DOHH2 (cell line): Measurements from ENCODE around the gene DMPK.

Source experiments
- EZH2phosphoT487 ChIP-seq: fragments of 200-600 bp; sonication (generic); IDR thresholded peaks from 2 replicates; pipeline ENCODE4 v1.6.1; 2017; ENCODE audit warnings: borderline replicate concordance, mild to moderate bottlenecking, antibody characterized with exemption, low read length, moderate library complexity, mixed read lengths
- TF ChIP-seq, protein P1 (sequence below): fragments of 200-600 bp; sonication (generic); IDR thresholded peaks from one replicate; pipeline ENCODE4 v1.5.1; 2014; ENCODE audit warnings: antibody characterized with exemption, mild to moderate bottlenecking, low read depth, low read length; ENCODE audit not compliant: poor library complexity, severe bottlenecking

GRCh38 chr19:45821103-45821521 is 38.8 kb upstream of the DMPK start:
- TF ChIP-seq EZH2phosphoT487, result no peak
- TF ChIP-seq, protein P1, sequence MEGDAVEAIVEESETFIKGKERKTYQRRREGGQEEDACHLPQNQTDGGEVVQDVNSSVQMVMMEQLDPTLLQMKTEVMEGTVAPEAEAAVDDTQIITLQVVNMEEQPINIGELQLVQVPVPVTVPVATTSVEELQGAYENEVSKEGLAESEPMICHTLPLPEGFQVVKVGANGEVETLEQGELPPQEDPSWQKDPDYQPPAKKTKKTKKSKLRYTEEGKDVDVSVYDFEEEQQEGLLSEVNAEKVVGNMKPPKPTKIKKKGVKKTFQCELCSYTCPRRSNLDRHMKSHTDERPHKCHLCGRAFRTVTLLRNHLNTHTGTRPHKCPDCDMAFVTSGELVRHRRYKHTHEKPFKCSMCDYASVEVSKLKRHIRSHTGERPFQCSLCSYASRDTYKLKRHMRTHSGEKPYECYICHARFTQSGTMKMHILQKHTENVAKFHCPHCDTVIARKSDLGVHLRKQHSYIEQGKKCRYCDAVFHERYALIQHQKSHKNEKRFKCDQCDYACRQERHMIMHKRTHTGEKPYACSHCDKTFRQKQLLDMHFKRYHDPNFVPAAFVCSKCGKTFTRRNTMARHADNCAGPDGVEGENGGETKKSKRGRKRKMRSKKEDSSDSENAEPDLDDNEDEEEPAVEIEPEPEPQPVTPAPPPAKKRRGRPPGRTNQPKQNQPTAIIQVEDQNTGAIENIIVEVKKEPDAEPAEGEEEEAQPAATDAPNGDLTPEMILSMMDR, result no peak
